GM12878 (cell line): Measurements from ENCODE around the gene IL19. TPM values are rescaled to one million over a fixed set of nuclear protein-coding genes. Genes with fewer than 3 reads are reported as not detected.
A peak's percentile ranks its signal among the peaks of the same experiment; 100 is the strongest.

Experiments used
- ATAC-seq: fragments of 200-7000 bp; cut with Tn5 transposase; 3 replicates; pipeline ENCODE4 v1.9.1; 2020; ENCODE audit warnings: mild to moderate bottlenecking, moderate library complexity
- BruUV-seq: library from RNA; stranded (reverse); fragments of 400-500 nt; replicated peaks from 2 replicates; lab custom pipeline; 2021; lab: Mats Ljungman, UMichigan
- CTCF ChIA-PET: fragments of 300-600 bp; sonication (Branson Sonifier 250); formaldehyde crosslinking; extraction: SDS; loops from one replicate; lab custom pipeline; 2021; ENCODE audit warnings: inconsistent platforms; lab: Yijun Ruan, JAX
- POLR2A ChIA-PET: fragments of 350-600 bp; formaldehyde crosslinking; extraction: SDS; loops from one replicate; lab custom pipeline; 2021; ENCODE audit warnings: inconsistent platforms; lab: Charles Lee
- RAD21 ChIA-PET: fragments of 300-600 bp; sonication (Branson Sonifier 250); formaldehyde crosslinking; loops from one replicate; lab custom pipeline; 2023; ENCODE audit warnings: antibody characterized with exemption; ENCODE audit not compliant: unreplicated experiment; lab: Charles Lee
- SMC1A ChIA-PET: fragments of 300-600 bp; sonication (Branson Sonifier 250); formaldehyde crosslinking; loops from one replicate; lab custom pipeline; 2023; ENCODE audit not compliant: unreplicated experiment, uncharacterized antibody; lab: Charles Lee
- DNase-seq: peaks from one replicate; pipeline ENCODE4 v3.0.0-alpha.2; 2011; ENCODE audit warnings: low read depth, low spot score
- FAIRE-seq: peaks from 3 replicates; lab custom pipeline; 2011; peaks lifted over from hg19 to GRCh38; lab: Jason Lieb, UNC
- H2AFZ ChIP-seq: 2 replicates; pipeline ENCODE4 v1.6.0; 2011; ENCODE audit warnings: low read depth, low read length, control low read depth; ENCODE audit not compliant: control insufficient read depth
- H3K27ac ChIP-seq: 2 replicates; pipeline ENCODE4 v1.5.1; 2011; ENCODE audit warnings: control low read depth; ENCODE audit not compliant: control insufficient read depth, insufficient read depth
- H3K27me3 ChIP-seq, 2 experiments: replicated peaks in 1 of 2; 2 replicates each; pipeline versions ENCODE4 v1.6.0 to v1.6.1; 2011; ENCODE audit warnings: low read length in 1 of 2; ENCODE audit not compliant: control insufficient read depth in 2 of 2, insufficient read depth in 2 of 2
- H3K36me3 ChIP-seq, 2 experiments: 2 replicates each; pipeline ENCODE4 v1.5.1; 2011; ENCODE audit warnings: low read length in 1 of 2; ENCODE audit not compliant: control insufficient read depth in 2 of 2, insufficient read depth in 2 of 2
- H3K4me1 ChIP-seq: 2 replicates; pipeline ENCODE4 v1.6.1; 2011; ENCODE audit warnings: mild to moderate bottlenecking, low read length, moderate library complexity, mixed read lengths; ENCODE audit not compliant: control insufficient read depth, insufficient read depth
- H3K4me2 ChIP-seq: 2 replicates; pipeline ENCODE4 v1.6.0; 2011; ENCODE audit warnings: control low read depth; ENCODE audit not compliant: control insufficient read depth, insufficient read depth
- H3K4me3 ChIP-seq: fragments of 200-600 bp; sonication (generic); 2 replicates; pipeline ENCODE4 v1.5.1; 2016
- H3K79me2 ChIP-seq: 2 replicates; pipeline ENCODE4 v1.6.0; 2011; ENCODE audit warnings: low read length; ENCODE audit not compliant: control insufficient read depth, insufficient read depth
- H3K9ac ChIP-seq: 2 replicates; pipeline ENCODE4 v1.8.0; 2011; ENCODE audit warnings: low read length, control low read depth, mixed read lengths; ENCODE audit not compliant: control insufficient read depth, insufficient read depth
- H3K9me3 ChIP-seq: replicated peaks from 3 replicates; pipeline ENCODE4 v1.5.1; 2011; ENCODE audit warnings: mild to moderate bottlenecking, low read length; ENCODE audit not compliant: control insufficient read depth, insufficient read depth
- H4K20me1 ChIP-seq: 2 replicates; pipeline ENCODE4 v1.6.0; 2011; ENCODE audit not compliant: control insufficient read depth, insufficient read depth
- NR2C1 ChIP-seq: fragments of 450-650 bp; IDR thresholded peaks from 2 replicates; pipeline ENCODE4 v1.6.1; 2017; ENCODE audit warnings: antibody characterized with exemption, mild to moderate bottlenecking, moderate library complexity
- RAD21 ChIP-seq: IDR thresholded peaks from 2 replicates; pipeline ENCODE4 v1.6.1; 2011; ENCODE audit warnings: mild to moderate bottlenecking, low read depth, low read length, moderate library complexity; ENCODE audit not compliant: insufficient read depth
- WGBS: methylation state at CpG from one replicate; pipeline ENCODE4 v1.1.6; 2016; ENCODE audit warnings: low lambda C conversion rate; ENCODE audit not compliant: insufficient replicate concordance, insufficient coverage; ENCODE audit errors: missing lambda C conversion rate; 5-methylcytosine and 5-hydroxymethylcytosine counted together
- in situ Hi-C: fragments of 300-500 bp; cut with MboI; formaldehyde crosslinking; loops from 9 replicates; pipeline ENCODE4 v1.14.3; 2018; ENCODE audit warnings: mixed read lengths
- intact Hi-C: fragments of 100-400 bp; cut with micrococcal nuclease; formaldehyde crosslinking; loops from one replicate; pipeline ENCODE4 v1.14.2; 2022; ENCODE audit not compliant: unreplicated experiment
- polyA plus RNA-seq, 11 experiments: library from polyadenylated mRNA; depleted of rRNA in 4 of 11; unstranded in 6 of 11; stranded (reverse) in 5 of 11; fragments of >200 nt; fragmentation: Nextera tagmentation in 4 of 11; fragmentation: Illumina TruSeq in 1 of 11; extraction: Ambion mirVana in 4 of 11; extraction: Trizol in 1 of 11; gene quantifications; 1 replicate in 1 of 11; 2 replicates in 10 of 11; pipeline versions ENCODE4 v1.2.1 to v1.2.3, GENCODE V29; 2011 to 2016; ENCODE audit warnings: inconsistent platforms in 2 of 11, missing spikeins in 2 of 11, low read depth in 1 of 11
- total RNA-seq, 4 experiments: library from RNA; depleted of rRNA in 3 of 4; stranded (reverse); fragments of >200 nt in 3 of 4; fragmentation: Illumina TruSeq in 1 of 4; extraction: Trizol in 1 of 4; gene quantifications; 2 replicates each; pipeline versions ENCODE4 v1.2.1 to v1.2.3, GENCODE V29; 2013 to 2021
- TF ChIP-seq, protein P1 (sequence below), 3 experiments: IDR thresholded peaks in 2 of 3; conservative IDR thresholded peaks in 1 of 3; 2 replicates each; pipeline ENCODE4 v1.5.1; 2011; ENCODE audit warnings: low read depth in 3 of 3, low read length in 3 of 3, mild to moderate bottlenecking in 3 of 3, control low read depth in 2 of 3, moderate library complexity in 2 of 3, inconsistent platforms in 1 of 3, mixed read lengths in 1 of 3; ENCODE audit not compliant: control insufficient read depth in 2 of 3, insufficient read depth in 1 of 3; ENCODE audit errors: extremely low read depth in 1 of 3

Gene IL19
- total and polyA plus RNA-seq, 10 of the 15 experiments (the other 5 are each of a cell fraction or from before 2014, with no cell fraction given): 0.10 to 0.73 (median 0.28) TPM; not detected in 6

DNA sequence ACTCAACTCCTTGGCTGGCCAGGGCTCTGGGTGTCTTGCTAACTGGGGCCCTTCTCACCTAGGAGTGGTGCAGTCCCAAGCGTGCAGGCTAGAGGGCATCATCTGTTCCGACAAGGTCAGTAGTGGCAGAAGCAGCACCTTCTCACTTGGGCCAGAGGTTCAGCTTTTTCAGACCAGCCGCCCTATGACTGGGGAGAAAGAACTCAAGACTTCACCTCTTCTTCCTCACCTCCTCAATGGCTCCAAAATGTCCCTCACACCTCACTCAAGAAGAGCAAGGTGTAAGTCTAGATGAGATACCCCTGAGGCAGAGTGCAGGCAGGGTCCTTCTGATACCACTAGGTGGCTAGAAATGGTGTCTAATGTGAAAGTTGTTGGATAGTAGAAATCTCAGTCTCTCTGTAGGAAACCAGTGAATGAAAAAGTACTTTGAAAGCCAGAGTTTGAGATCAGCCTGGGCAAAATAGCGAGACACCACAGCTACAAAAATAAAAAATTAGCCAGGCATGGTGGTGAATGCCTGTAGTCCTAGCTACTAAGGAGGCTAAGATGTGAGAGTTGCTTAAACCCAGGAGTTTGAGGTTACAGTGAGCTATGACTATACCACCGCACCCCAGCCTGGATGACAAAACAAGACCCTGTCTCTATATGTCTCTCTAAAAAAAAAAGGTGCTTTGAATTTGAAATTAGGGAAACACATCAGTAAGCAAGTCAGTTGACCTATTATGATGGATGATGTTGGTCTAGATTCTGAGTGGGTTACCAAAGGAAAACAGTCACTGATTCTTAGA lies 86.3 kb downstream of the IL19 start:
- intact Hi-C loops: loop anchor here (2.0 kb wide), 1 partner anchor 126 kb away; no protein-coding TSS in a partner anchor
- 39% methylated on average over 5 of the region's 5 CpGs for WGBS
- no peak for DNase-seq

More for the DNA sequence above, 86.3 kb downstream of the IL19 start:
- H3K4me1 ChIP-seq: no peaks in the 10 kb centered on the region
- no peak overlapping the region for H3K4me2 ChIP-seq
- no peaks in the 10 kb centered on the region for H4K20me1 ChIP-seq
- BruUV-seq: no TSS peak
- CTCF ChIA-PET: interaction anchor here (0.5 to 6.8 kb wide), 10 partner anchors 8 to 226 kb away, joined by 3 to 52 read pairs (median 4); partner anchors contain the start of gene IL20
- H3K27me3 ChIP-seq: no peaks in the 10 kb centered on the region; a peak in 1 of 4 replicates
- no peaks in the 10 kb centered on the region; the same call in 1 of the 3 replicates for H3K9me3 ChIP-seq
- ATAC-seq: peak; percentile 82
- in situ Hi-C loops: no loop called here
- H3K4me3 ChIP-seq: no peak overlapping the region
- SMC1A ChIA-PET: interaction anchor here (0.6 to 1.8 kb wide), 6 partner anchors 19 to 55 kb away, joined by 3 to 6 read pairs (median 4); no protein-coding TSS in a partner anchor
- TF ChIP-seq, protein P1, sequence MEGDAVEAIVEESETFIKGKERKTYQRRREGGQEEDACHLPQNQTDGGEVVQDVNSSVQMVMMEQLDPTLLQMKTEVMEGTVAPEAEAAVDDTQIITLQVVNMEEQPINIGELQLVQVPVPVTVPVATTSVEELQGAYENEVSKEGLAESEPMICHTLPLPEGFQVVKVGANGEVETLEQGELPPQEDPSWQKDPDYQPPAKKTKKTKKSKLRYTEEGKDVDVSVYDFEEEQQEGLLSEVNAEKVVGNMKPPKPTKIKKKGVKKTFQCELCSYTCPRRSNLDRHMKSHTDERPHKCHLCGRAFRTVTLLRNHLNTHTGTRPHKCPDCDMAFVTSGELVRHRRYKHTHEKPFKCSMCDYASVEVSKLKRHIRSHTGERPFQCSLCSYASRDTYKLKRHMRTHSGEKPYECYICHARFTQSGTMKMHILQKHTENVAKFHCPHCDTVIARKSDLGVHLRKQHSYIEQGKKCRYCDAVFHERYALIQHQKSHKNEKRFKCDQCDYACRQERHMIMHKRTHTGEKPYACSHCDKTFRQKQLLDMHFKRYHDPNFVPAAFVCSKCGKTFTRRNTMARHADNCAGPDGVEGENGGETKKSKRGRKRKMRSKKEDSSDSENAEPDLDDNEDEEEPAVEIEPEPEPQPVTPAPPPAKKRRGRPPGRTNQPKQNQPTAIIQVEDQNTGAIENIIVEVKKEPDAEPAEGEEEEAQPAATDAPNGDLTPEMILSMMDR (IDR thresholded peaks at IDR 0.05 in 2 of 3, conservative IDR thresholded peaks at IDR 0.05 in 1 of 3; ENCODE audit: control insufficient read depth in 2 of 3, extremely low read depth in 1 of 3, insufficient read depth in 1 of 3, low read depth in 3 of 3, low read length in 3 of 3): peak; percentile 10 to 61 (median 38); a peak in 4 of 6 replicates
- TF ChIP-seq RAD21: 0 out of 2 replicates have a peak, but pooled peaks have one; percentile 21
- TF ChIP-seq NR2C1: no peak
- RAD21 ChIA-PET: interaction anchor here (1.4 kb wide), 2 partner anchors 56 to 76 kb away, joined by 4 to 5 read pairs; no protein-coding TSS in a partner anchor
- no peaks in the 10 kb centered on the region for H3K36me3 ChIP-seq
- FAIRE-seq: peak; percentile 27
- H3K79me2 ChIP-seq: no peaks in the 10 kb centered on the region
- no peak overlapping the region for H3K9ac ChIP-seq
- H2AFZ ChIP-seq: no peak overlapping the region
- POLR2A ChIA-PET: no interaction called here
- H3K27ac ChIP-seq: no peak overlapping the region
